Endothelial cell of umbilical vein (primary cell): ENCODE measurements around the gene PRF1. TPM values are rescaled to one million over a fixed set of nuclear protein-coding genes. Genes with fewer than 3 reads are reported as not detected.

ENCODE experiments used
- BruUV-seq: library from RNA; stranded (reverse); fragments of 400-500 nt; replicated peaks from 2 replicates; lab custom pipeline; 2021; lab: Mats Ljungman, UMichigan
- CTCF ChIA-PET: fragments of 300-600, 350-600 bp; sonication (Branson Sonifier 250); formaldehyde crosslinking; loops from one replicate; lab custom pipeline; 2021; ENCODE audit warnings: antibody characterized with exemption, inconsistent platforms; lab: Charles Lee
- POLR2A ChIA-PET: fragments of 300-600, 350-600 bp; sonication (Branson Sonifier 250); formaldehyde crosslinking; loops from one replicate; lab custom pipeline; 2021; ENCODE audit warnings: antibody characterized with exemption, inconsistent platforms; lab: Charles Lee
- DNase-seq: peaks from one replicate; pipeline ENCODE4 v3.0.0-alpha.2; 2011; ENCODE audit warnings: low read depth, low spot score
- FAIRE-seq: peaks from 2 replicates; lab custom pipeline; 2011; peaks lifted over from hg19 to GRCh38; lab: Jason Lieb, UNC
- H2AFZ ChIP-seq: 2 replicates; pipeline ENCODE4 v1.6.0; 2012; ENCODE audit warnings: low read depth, low read length, control low read depth, inconsistent platforms
- H3K27ac ChIP-seq: 2 replicates; pipeline ENCODE4 v1.5.1; 2011; ENCODE audit warnings: low read depth, mild to moderate bottlenecking, control low read depth, low read length, moderate library complexity; ENCODE audit not compliant: insufficient read depth
- H3K27me3 ChIP-seq, 2 experiments: 2 replicates each; pipeline versions ENCODE4 v1.6.0 to v1.6.1; 2011; ENCODE audit warnings: low read length in 2 of 2, mixed read lengths in 1 of 2; ENCODE audit not compliant: control insufficient read depth in 2 of 2, insufficient read depth in 2 of 2
- H3K36me3 ChIP-seq, 2 experiments: 2 replicates in 1 of 2; 3 replicates in 1 of 2; pipeline ENCODE4 v1.5.1; 2011; ENCODE audit warnings: low read length in 2 of 2, mild to moderate bottlenecking in 1 of 2, moderate library complexity in 1 of 2; ENCODE audit not compliant: control insufficient read depth in 2 of 2, insufficient read depth in 2 of 2; ENCODE audit errors: extremely low read depth in 1 of 2
- H3K4me1 ChIP-seq: 3 replicates; pipeline ENCODE4 v1.5.1; 2011; ENCODE audit warnings: mild to moderate bottlenecking, low read length; ENCODE audit not compliant: control insufficient read depth, insufficient read depth; ENCODE audit errors: extremely low read depth
- H3K4me2 ChIP-seq: 2 replicates; pipeline ENCODE4 v1.6.1; 2011; ENCODE audit warnings: low read length, control low read depth, mixed read lengths; ENCODE audit not compliant: insufficient read depth
- H3K4me3 ChIP-seq, 3 experiments: fragments of 200-600 bp in 1 of 3; sonication (generic), shearing (Covaris generic) in 1 of 3; replicated peaks in 1 of 3; 2 replicates each; pipeline ENCODE4 v1.5.1; 2011 to 2016; ENCODE audit warnings: control low read depth in 3 of 3, low read length in 3 of 3, mild to moderate bottlenecking in 2 of 3, inconsistent platforms in 1 of 3, low read depth in 1 of 3, moderate library complexity in 1 of 3; ENCODE audit not compliant: insufficient read depth in 1 of 3
- H3K79me2 ChIP-seq: 2 replicates; pipeline ENCODE4 v1.6.0; 2012; ENCODE audit warnings: low read length, inconsistent platforms; ENCODE audit not compliant: control insufficient read depth, insufficient read depth
- H3K9ac ChIP-seq: replicated peaks from 2 replicates; pipeline ENCODE3; 2011; ENCODE audit warnings: low read length, control low read depth; ENCODE audit not compliant: insufficient read depth; ENCODE audit errors: extremely low read depth
- H3K9me1 ChIP-seq: replicated peaks from 3 replicates; pipeline ENCODE4 v1.6.0; 2011; ENCODE audit warnings: mild to moderate bottlenecking, low read length; ENCODE audit not compliant: control insufficient read depth, insufficient read depth; ENCODE audit errors: extremely low read depth
- H3K9me3 ChIP-seq: replicated peaks from 2 replicates; pipeline ENCODE4 v1.5.1; 2012; ENCODE audit warnings: low read length, inconsistent platforms; ENCODE audit not compliant: control insufficient read depth, insufficient read depth
- H4K20me1 ChIP-seq: replicated peaks from 2 replicates; pipeline ENCODE3; 2011; ENCODE audit warnings: mild to moderate bottlenecking, low read length; ENCODE audit not compliant: control insufficient read depth, insufficient read depth; ENCODE audit errors: extremely low read depth
- EZH2 ChIP-seq: IDR thresholded peaks from 2 replicates; pipeline ENCODE4 v1.6.1; 2012; ENCODE audit warnings: borderline replicate concordance, low read depth, mild to moderate bottlenecking, moderate library complexity, low read length, inconsistent platforms; ENCODE audit not compliant: severe bottlenecking
- FOS ChIP-seq: IDR thresholded peaks from 2 replicates; pipeline ENCODE4 v1.6.1; 2011; ENCODE audit warnings: mild to moderate bottlenecking, low read length, moderate library complexity, borderline replicate concordance; ENCODE audit not compliant: insufficient read depth
- GATA2 ChIP-seq: IDR thresholded peaks from 2 replicates; pipeline ENCODE4 v1.7.0; 2011; ENCODE audit warnings: low read depth, mild to moderate bottlenecking, moderate library complexity, mixed read lengths, low read length; ENCODE audit not compliant: insufficient read length, insufficient read depth
- JUN ChIP-seq: IDR thresholded peaks from 2 replicates; pipeline ENCODE4 v1.6.1; 2011; ENCODE audit warnings: borderline replicate concordance, low read depth; ENCODE audit not compliant: insufficient read length, insufficient read depth
- MAX ChIP-seq: IDR thresholded peaks from 2 replicates; pipeline ENCODE4 v1.6.1; 2011; ENCODE audit not compliant: insufficient read depth, insufficient read length
- MYC ChIP-seq: IDR thresholded peaks from one replicate; pipeline ENCODE4 v1.6.1; 2011; ENCODE audit warnings: mild to moderate bottlenecking, low read depth, low read length
- POLR2A ChIP-seq: IDR thresholded peaks from 2 replicates; pipeline ENCODE4 v1.6.1; 2012; ENCODE audit warnings: low read depth, mild to moderate bottlenecking, control low read depth, low read length
- POLR2AphosphoS5 ChIP-seq: IDR thresholded peaks from 2 replicates; pipeline ENCODE4 v1.6.1; 2012; ENCODE audit warnings: low read depth, mild to moderate bottlenecking, control low read depth, low read length, moderate library complexity; ENCODE audit not compliant: insufficient read depth
- dilution Hi-C: fragments of 300-500 bp; cut with MboI; formaldehyde crosslinking; loops from one replicate; pipeline ENCODE4 v1.15.0; 2019; ENCODE audit warnings: low sequenced_read_pairs; ENCODE audit not compliant: extremely low pct_ligation_motif_present
- intact Hi-C: fragments of 100-400 bp; cut with micrococcal nuclease; formaldehyde crosslinking; loops from one replicate; pipeline ENCODE4 v1.10.0; 2022
- polyA plus RNA-seq, 4 experiments: library from polyadenylated mRNA; depleted of rRNA in 3 of 4; stranded (reverse) in 3 of 4; unstranded in 1 of 4; fragments of >200 nt; gene quantifications; 2 replicates each; pipeline versions ENCODE4 v1.2.1 to v1.2.3, GENCODE V29; 2011 to 2012; ENCODE audit warnings: missing spikeins in 1 of 4
- total RNA-seq: library from RNA; stranded (reverse); gene quantifications from 2 replicates; pipeline ENCODE4 v1.2.3, GENCODE V29; 2021
- TF ChIP-seq, protein P1 (sequence below), 2 donors: IDR thresholded peaks; 1 replicate in 1 of 2; 2 replicates in 1 of 2; pipeline ENCODE4 v1.5.1; 2011; ENCODE audit warnings: low read length in 2 of 2, mild to moderate bottlenecking in 2 of 2, moderate library complexity in 2 of 2, control low read depth in 1 of 2, inconsistent platforms in 1 of 2, low read depth in 1 of 2; ENCODE audit not compliant: insufficient read depth in 1 of 2; ENCODE audit errors: extremely low read depth in 1 of 2

Gene PRF1
- total and polyA plus RNA-seq, 2 donors (not counting 3 experiments of a cell fraction or from before 2014, with no cell fraction given) = not detected

GRCh38 chr10:70592746-70593512 lies 9.6 kb downstream of the PRF1 start:
- TF ChIP-seq POLR2A = no peak
- TF ChIP-seq MAX = no peak
- Histone ChIP-seq H3K79me2 (no peaks in the 10 kb centered on the region), H4K20me1 (no peaks in the 10 kb centered on the region), H3K27me3 (peaks cover 3 to 8% of the 10 kb centered on the region in 2 experiments), H3K9me1 (no peaks in the 10 kb centered on the region), H3K27ac (no peak overlapping the region), H3K4me1 (no peaks in the 10 kb centered on the region), H3K9ac (no peak overlapping the region), H3K4me2 (no peak overlapping the region), H2AFZ (no peak overlapping the region), H3K36me3 (no peaks in the 10 kb centered on the region), H3K9me3 (no peaks in the 10 kb centered on the region), H3K4me3 (no peak overlapping the region)
- CTCF ChIA-PET = interaction anchor here (1.1 kb wide), 1 partner anchor 21 kb away, joined by 3 read pairs; no protein-coding TSS in a partner anchor
- dilution Hi-C loops = no loop called here
- intact Hi-C loops = no loop called here
- POLR2A ChIA-PET = no interaction called here
- DNase-seq = no peak
- no TSS peak for BruUV-seq
- no peak for FAIRE-seq

GRCh38 chr10:70592186-70592735 lies 10.3 kb downstream of the PRF1 start:
- H3K4me2 ChIP-seq = no peak overlapping the region
- H3K9me1 ChIP-seq = no peaks in the 10 kb centered on the region
- H2AFZ ChIP-seq = no peak overlapping the region
- H3K9me3 ChIP-seq = no peaks in the 10 kb centered on the region
- no peak for DNase-seq
- intact Hi-C loops (no loop called here), dilution Hi-C loops (no loop called here)
- ChIA-PET CTCF (interaction anchor here (1.1 kb wide), 1 partner anchor 20 kb away, joined by 3 read pairs; no protein-coding TSS in a partner anchor), POLR2A (no interaction called here)
- no peak overlapping the region for H3K4me3 ChIP-seq
- peaks cover 3 to 8% of the 10 kb centered on the region in 2 experiments for H3K27me3 ChIP-seq
- H3K9ac ChIP-seq = no peak overlapping the region
- no peaks in the 10 kb centered on the region for H3K79me2 ChIP-seq
- H3K4me1 ChIP-seq = no peaks in the 10 kb centered on the region
- no peak for FAIRE-seq
- TF ChIP-seq JUN = no peak
- no peak for TF ChIP-seq MYC
- TF ChIP-seq FOS = no peak
- no peak for TF ChIP-seq MAX
- TF ChIP-seq, protein P1, sequence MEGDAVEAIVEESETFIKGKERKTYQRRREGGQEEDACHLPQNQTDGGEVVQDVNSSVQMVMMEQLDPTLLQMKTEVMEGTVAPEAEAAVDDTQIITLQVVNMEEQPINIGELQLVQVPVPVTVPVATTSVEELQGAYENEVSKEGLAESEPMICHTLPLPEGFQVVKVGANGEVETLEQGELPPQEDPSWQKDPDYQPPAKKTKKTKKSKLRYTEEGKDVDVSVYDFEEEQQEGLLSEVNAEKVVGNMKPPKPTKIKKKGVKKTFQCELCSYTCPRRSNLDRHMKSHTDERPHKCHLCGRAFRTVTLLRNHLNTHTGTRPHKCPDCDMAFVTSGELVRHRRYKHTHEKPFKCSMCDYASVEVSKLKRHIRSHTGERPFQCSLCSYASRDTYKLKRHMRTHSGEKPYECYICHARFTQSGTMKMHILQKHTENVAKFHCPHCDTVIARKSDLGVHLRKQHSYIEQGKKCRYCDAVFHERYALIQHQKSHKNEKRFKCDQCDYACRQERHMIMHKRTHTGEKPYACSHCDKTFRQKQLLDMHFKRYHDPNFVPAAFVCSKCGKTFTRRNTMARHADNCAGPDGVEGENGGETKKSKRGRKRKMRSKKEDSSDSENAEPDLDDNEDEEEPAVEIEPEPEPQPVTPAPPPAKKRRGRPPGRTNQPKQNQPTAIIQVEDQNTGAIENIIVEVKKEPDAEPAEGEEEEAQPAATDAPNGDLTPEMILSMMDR (IDR thresholded peaks at IDR 0.05; ENCODE audit: extremely low read depth in 1 of 2, insufficient read depth in 1 of 2, low read depth in 1 of 2, low read length in 2 of 2) = no peak
- TF ChIP-seq EZH2 = no peak
- TF ChIP-seq GATA2 = no peak
- TF ChIP-seq POLR2A = no peak
- TF ChIP-seq POLR2AphosphoS5 = no peak
- no peaks in the 10 kb centered on the region for H4K20me1 ChIP-seq
- BruUV-seq = no TSS peak
- H3K36me3 ChIP-seq = no peaks in the 10 kb centered on the region
- H3K27ac ChIP-seq = no peak overlapping the region
